ENCODE results near the gene HJV.

HJV gene

GRCh38 chr1:145988773-145989172 is 32.8 kb downstream of the HJV start:
- Histone ChIP-seq H3K27ac (no peak overlapping the region), H3K4me3 (no peak overlapping the region), H3K9me3 (replicated peaks in 1 of 11) (no peaks in the 10 kb centered on the region), H4K20me1 (peaks cover 9 to 32% (median 15%) of the 10 kb centered on the region in 11 experiments; a peak in 19 of 22 replicates), H3K4me2 (no peak overlapping the region), H3K9ac (no peak overlapping the region), H3K36me3 (peaks cover 14 to 23% (median 18%) of the 10 kb centered on the region in 11 experiments), H3K4me1 (peaks cover 21 to 89% (median 40%) of the 10 kb centered on the region in 10 experiments), H3K27me3 (no peaks in the 10 kb centered on the region)
- no peak for TF ChIP-seq Cebpa-rat (IDR thresholded peaks at IDR 0.05)

- H3K27me3 ChIP-seq, result no peaks in the 10 kb centered on the region
- TF ChIP-seq Cebpa-rat (IDR thresholded peaks at IDR 0.05), result no peak
- H3K4me2 ChIP-seq, result 0 out of 22 replicates have a peak overlapping the region, but pooled peaks of 1 of the 11 experiments have one; percentile 86
- no peaks in the 10 kb centered on the region for H3K9me3 ChIP-seq (replicated peaks in 1 of 11)
- peaks cover 16 to 89% (median 39%) of the 10 kb centered on the region in 10 experiments; a peak in 19 of 20 replicates for H3K4me1 ChIP-seq
- peaks cover under 1 to 24% (median 6%) of the 10 kb centered on the region in 11 experiments; a peak in 16 of 22 replicates for H4K20me1 ChIP-seq
- peaks cover 6 to 14% (median 10%) of the 10 kb centered on the region in 11 experiments for H3K36me3 ChIP-seq
- H3K27ac ChIP-seq, result no peak overlapping the region
- H3K4me3 ChIP-seq, result no peak overlapping the region
- no peak overlapping the region for H3K9ac ChIP-seq
Measured at GRCh38 chr1:145987926-145988325, 33.6 kb downstream of the HJV start.

- no peak for TF ChIP-seq Cebpa-rat (IDR thresholded peaks at IDR 0.05)
- no peak overlapping the region for H3K4me3 ChIP-seq
- peaks cover 4 to 89% (median 39%) of the 10 kb centered on the region in 10 experiments; a peak in 18 of 20 replicates for H3K4me1 ChIP-seq
- peak overlapping the region in 6 of 11 experiments; percentile 61 to 88 (median 80); a peak in 12 of 22 replicates for H3K4me2 ChIP-seq
- H3K36me3 ChIP-seq, result peaks cover 0 to under 1% (median 0%) of the 10 kb centered on the region in 11 experiments; a peak in 1 of 22 replicates
- peak overlapping the region in 5 of 11 experiments; percentile 56 to 72 (median 66); a peak in 9 of 22 replicates for H3K27ac ChIP-seq
- peaks cover 0 to 10% (median 0%) of the 10 kb centered on the region in 11 experiments; a peak in 5 of 22 replicates for H4K20me1 ChIP-seq
- no peaks in the 10 kb centered on the region for H3K9me3 ChIP-seq (replicated peaks in 1 of 11)
- H3K27me3 ChIP-seq, result no peaks in the 10 kb centered on the region
- no peak overlapping the region for H3K9ac ChIP-seq
Measured at GRCh38 chr1:145986551-145986950, 35.0 kb downstream of the HJV start.

- peak in 7 of 11 experiments; percentile 26 to 85 (median 52); a peak in 6 of 22 replicates for TF ChIP-seq Cebpa-rat (IDR thresholded peaks at IDR 0.05)
- Histone ChIP-seq H4K20me1 (0 out of 22 replicates have a peak, but pooled peaks cover 0 to 2% (median 0%) of the 10 kb centered on the region in 11 experiments), H3K9ac (peak overlapping the region in 3 of 11 experiments; percentile 30 to 44 (median 35); a peak in 3 of 22 replicates), H3K9me3 (replicated peaks in 1 of 11) (no peaks in the 10 kb centered on the region), H3K36me3 (no peaks in the 10 kb centered on the region), H3K4me2 (peak overlapping the region in 9 of 11 experiments; percentile 14 to 88 (median 74); a peak in 18 of 22 replicates), H3K27ac (peak overlapping the region in 9 of 11 experiments; percentile 11 to 72 (median 59); a peak in 15 of 22 replicates), H3K4me3 (no peak overlapping the region), H3K27me3 (no peaks in the 10 kb centered on the region), H3K4me1 (peaks cover 7 to 90% (median 47%) of the 10 kb centered on the region in 10 experiments)
Measured at GRCh38 chr1:145985502-145986439, 35.8 kb downstream of the HJV start.

- H4K20me1 ChIP-seq, result no peaks in the 10 kb centered on the region
- H3K4me2 ChIP-seq, result peak overlapping the region in 9 of 11 experiments; percentile 14 to 88 (median 74); a peak in 17 of 22 replicates
- no peak overlapping the region for H3K4me3 ChIP-seq
- no peaks in the 10 kb centered on the region for H3K36me3 ChIP-seq
- peak overlapping the region in 3 of 11 experiments; percentile 10 to 44 (median 35); a peak in 3 of 22 replicates for H3K9ac ChIP-seq
- no peaks in the 10 kb centered on the region for H3K9me3 ChIP-seq (replicated peaks in 1 of 11)
- H3K4me1 ChIP-seq, result peaks cover 13 to 90% (median 54%) of the 10 kb centered on the region in 10 experiments
- H3K27ac ChIP-seq, result peak overlapping the region in 9 of 11 experiments; percentile 11 to 72 (median 59); a peak in 16 of 22 replicates
- TF ChIP-seq Cebpa-rat (IDR thresholded peaks at IDR 0.05), result no peak
- no peaks in the 10 kb centered on the region for H3K27me3 ChIP-seq
Measured at GRCh38 chr1:145985129-145985501, 36.4 kb downstream of the HJV start.

- TF ChIP-seq Cebpa-rat (IDR thresholded peaks at IDR 0.05), result no peak
- Histone ChIP-seq H3K27ac (peak overlapping the region in 6 of 11 experiments; percentile 59 to 95 (median 78); a peak in 10 of 22 replicates), H3K27me3 (no peaks in the 10 kb centered on the region), H3K36me3 (no peaks in the 10 kb centered on the region), H3K9ac (peak overlapping the region in 1 of 11 experiments; percentile 44; a peak in 1 of 22 replicates), H3K4me1 (peaks cover 21 to 94% (median 60%) of the 10 kb centered on the region in 10 experiments), H3K9me3 (replicated peaks in 1 of 11) (no peaks in the 10 kb centered on the region), H3K4me2 (peak overlapping the region in 5 of 11 experiments; percentile 74 to 88 (median 81); a peak in 10 of 22 replicates), H3K4me3 (no peak overlapping the region), H4K20me1 (no peaks in the 10 kb centered on the region)
Measured at GRCh38 chr1:145983960-145984830, 37.3 kb downstream of the HJV start.

- Histone ChIP-seq H3K4me1 (peaks cover 31 to 97% (median 70%) of the 10 kb centered on the region in 10 experiments), H3K27me3 (no peaks in the 10 kb centered on the region), H3K4me3 (no peak overlapping the region)
Measured at GRCh38 chr1:145983206-145983675, 38.3 kb downstream of the HJV start.

More at GRCh38 chr1:145983206-145983675, 38.3 kb downstream of the HJV start:
- Histone ChIP-seq H3K27ac (peak overlapping the region in 6 of 11 experiments; percentile 18 to 95 (median 92); a peak in 9 of 22 replicates), H3K36me3 (no peaks in the 10 kb centered on the region), H3K9me3 (replicated peaks in 1 of 11) (no peaks in the 10 kb centered on the region), H3K4me2 (peak overlapping the region in 7 of 11 experiments; percentile 6 to 96 (median 86); a peak in 11 of 22 replicates), H3K9ac (peak overlapping the region in 1 of 11 experiments; percentile 6; a peak in 1 of 22 replicates), H4K20me1 (no peaks in the 10 kb centered on the region)
- TF ChIP-seq Cebpa-rat (IDR thresholded peaks at IDR 0.05), result no peak

All from BLaER1 treated with 17β-estradiol and CSF1 and Interleukin-3, amounts not matched to agents 10 nM and 100 nM (cell line).